HEK293 (cell line): Measurements from ENCODE around the gene NOL9.

Experiments used
- CTCF ChIA-PET: fragments of 350-600 bp; formaldehyde crosslinking; extraction: SDS; loops from one replicate; lab custom pipeline; 2021; ENCODE audit warnings: antibody characterized with exemption; lab: Yijun Ruan, JAX
- POLR2A ChIA-PET: fragments of 300-600 bp; formaldehyde crosslinking; extraction: SDS; loops from one replicate; lab custom pipeline; 2020; ENCODE audit warnings: antibody characterized with exemption, inconsistent platforms; lab: Yijun Ruan, JAX
- H3K27ac ChIP-seq: fragments of 200-500 bp; sonication (Bioruptor generic); 2 replicates; pipeline ENCODE4 v1.5.1; 2014; ENCODE audit warnings: low read depth, low read length, control low read depth, inconsistent platforms; ENCODE audit errors: extremely low read depth
- H3K36me3 ChIP-seq, 2 experiments: fragments of 200-500 bp in 1 of 2; sonication (Bioruptor generic) in 1 of 2; 1 replicate in 1 of 2; 2 replicates in 1 of 2; pipeline ENCODE4 v1.5.1; 2014 to 2017; ENCODE audit warnings: inconsistent platforms in 2 of 2, low read length in 2 of 2; ENCODE audit not compliant: control insufficient read depth in 2 of 2, insufficient read depth in 1 of 2
- H3K4me1 ChIP-seq: fragments of 200-500 bp; sonication (Bioruptor generic); 2 replicates; pipeline ENCODE4 v1.5.1; 2014; ENCODE audit warnings: mild to moderate bottlenecking, low read length, inconsistent platforms; ENCODE audit not compliant: control insufficient read depth, insufficient read depth
- H3K4me3 ChIP-seq: 2 replicates; pipeline ENCODE4 v1.5.1; 2011; ENCODE audit warnings: low read depth, mild to moderate bottlenecking, control low read depth, low read length, moderate library complexity
- H3K9me3 ChIP-seq: fragments of 200-500 bp; sonication (Bioruptor generic); 2 replicates; pipeline ENCODE4 v1.5.1; 2014; ENCODE audit warnings: low read depth, low read length, inconsistent platforms; ENCODE audit not compliant: control insufficient read depth, insufficient read depth
- EGR2 ChIP-seq: fragments of 450-650 bp; formaldehyde crosslinking; IDR thresholded peaks from 2 replicates; pipeline ENCODE4 v1.5.1; 2016; ENCODE audit warnings: low read depth, missing biosample characterization, missing genetic modification characterization
- HOXD13 ChIP-seq: sonication (generic); formaldehyde crosslinking; IDR thresholded peaks from 2 replicates; pipeline ENCODE4 v1.8.0; 2022; ENCODE audit warnings: missing genetic modification reagents, borderline replicate concordance
- KLF1 ChIP-seq: fragments of 450-650 bp; formaldehyde crosslinking; IDR thresholded peaks from 2 replicates; pipeline ENCODE4 v1.5.1; 2016; ENCODE audit warnings: missing biosample characterization, missing genetic modification characterization
- OVOL3 ChIP-seq: fragments of 450-650 bp; formaldehyde crosslinking; IDR thresholded peaks from 2 replicates; pipeline ENCODE4 v1.5.1; 2016; ENCODE audit warnings: missing biosample characterization, missing genetic modification characterization
- PRDM4 ChIP-seq: fragments of 450-650 bp; formaldehyde crosslinking; IDR thresholded peaks from 2 replicates; pipeline ENCODE4 v1.5.1; 2017; ENCODE audit warnings: missing biosample characterization, missing genetic modification characterization
- SP2 ChIP-seq: fragments of 450-650 bp; formaldehyde crosslinking; IDR thresholded peaks from 2 replicates; pipeline ENCODE4 v1.5.1; 2016; ENCODE audit warnings: missing biosample characterization, missing genetic modification characterization
- ZBTB11 ChIP-seq: fragments of 450-650 bp; formaldehyde crosslinking; conservative IDR thresholded peaks from 2 replicates; pipeline ENCODE4 v1.5.1; 2016; ENCODE audit warnings: low read depth, missing biosample characterization, missing genetic modification characterization
- ZFHX2 ChIP-seq: fragments of 450-650 bp; formaldehyde crosslinking; conservative IDR thresholded peaks from 2 replicates; pipeline ENCODE4 v1.5.1; 2016; ENCODE audit warnings: missing biosample characterization, missing genetic modification characterization
- ZNF132 ChIP-seq: fragments of 450-650 bp; formaldehyde crosslinking; IDR thresholded peaks from 2 replicates; pipeline ENCODE4 v1.5.1; 2017; ENCODE audit warnings: missing biosample characterization, missing genetic modification characterization, borderline replicate concordance
- ZNF138 ChIP-seq: fragments of 450-650 bp; formaldehyde crosslinking; IDR thresholded peaks from 2 replicates; pipeline ENCODE4 v1.5.1; 2016; ENCODE audit warnings: missing biosample characterization, missing genetic modification characterization, borderline replicate concordance
- ZNF140 ChIP-seq: fragments of 450-650 bp; formaldehyde crosslinking; IDR thresholded peaks from 2 replicates; pipeline ENCODE4 v1.5.1; 2016; ENCODE audit warnings: missing biosample characterization, missing genetic modification characterization
- ZNF157 ChIP-seq: fragments of 450-650 bp; formaldehyde crosslinking; IDR thresholded peaks from 2 replicates; pipeline ENCODE4 v1.5.1; 2016; ENCODE audit warnings: missing biosample characterization, missing genetic modification characterization
- ZNF202 ChIP-seq: fragments of 450-650 bp; formaldehyde crosslinking; IDR thresholded peaks from 2 replicates; pipeline ENCODE4 v1.5.1; 2016; ENCODE audit warnings: missing biosample characterization, missing genetic modification characterization, borderline replicate concordance
- ZNF23 ChIP-seq: fragments of 450-650 bp; formaldehyde crosslinking; IDR thresholded peaks from 2 replicates; pipeline ENCODE4 v1.5.1; 2016; ENCODE audit warnings: missing biosample characterization, missing genetic modification characterization, borderline replicate concordance
- ZNF239 ChIP-seq: fragments of 450-650 bp; formaldehyde crosslinking; IDR thresholded peaks from 2 replicates; pipeline ENCODE4 v1.5.1; 2016; ENCODE audit warnings: missing biosample characterization, missing genetic modification characterization
- ZNF302 ChIP-seq: fragments of 450-650 bp; formaldehyde crosslinking; IDR thresholded peaks from 2 replicates; pipeline ENCODE4 v1.5.1; 2016; ENCODE audit warnings: missing biosample characterization, missing genetic modification characterization, low read depth
- ZNF423 ChIP-seq: fragments of 450-650 bp; formaldehyde crosslinking; IDR thresholded peaks from 2 replicates; pipeline ENCODE4 v1.5.1; 2016; ENCODE audit warnings: missing biosample characterization, missing genetic modification characterization
- ZNF514 ChIP-seq: fragments of 450-650 bp; formaldehyde crosslinking; IDR thresholded peaks from 2 replicates; pipeline ENCODE4 v1.5.1; 2016; ENCODE audit warnings: missing biosample characterization, missing genetic modification characterization
- ZNF776 ChIP-seq: fragments of 450-650 bp; formaldehyde crosslinking; IDR thresholded peaks from 2 replicates; pipeline ENCODE4 v1.5.0; 2017; ENCODE audit warnings: missing biosample characterization, missing genetic modification characterization, borderline replicate concordance
- TF ChIP-seq, protein P1 (sequence below): IDR thresholded peaks from 2 replicates; pipeline ENCODE4 v1.6.1; 2011; ENCODE audit warnings: mild to moderate bottlenecking, low read depth, low read length, borderline replicate concordance
- TF ChIP-seq, protein P2 (sequence below): fragments of 450-650 bp; formaldehyde crosslinking; IDR thresholded peaks from 2 replicates; pipeline ENCODE4 v1.5.1; 2016; ENCODE audit warnings: missing biosample characterization, missing genetic modification characterization, borderline replicate concordance
- TF ChIP-seq, protein P3 (sequence below): fragments of 450-650 bp; formaldehyde crosslinking; IDR thresholded peaks from 2 replicates; pipeline ENCODE4 v1.5.1; 2016; ENCODE audit warnings: missing biosample characterization, missing genetic modification characterization

The NOL9 gene

GRCh38 chr1:6502000-6502891 is 52.1 kb downstream of the NOL9 start:
- H3K4me1 ChIP-seq, result no peaks in the 10 kb centered on the region
- H3K4me3 ChIP-seq, result no peak overlapping the region
- CTCF ChIA-PET, result interaction anchor here (0.7 to 1.6 kb wide), 3 partner anchors 12 to 30 kb away, joined by 3 to 13 read pairs (median 5); no protein-coding TSS in a partner anchor
- H3K36me3 ChIP-seq, result no peaks in the 10 kb centered on the region
- no peak overlapping the region for H3K27ac ChIP-seq
- no peaks in the 10 kb centered on the region for H3K9me3 ChIP-seq
- POLR2A ChIA-PET, result no interaction called here
- TF ChIP-seq ZNF423 (tag by site-specific recombination) (no peak), ZNF138 (no peak), KLF1 (tag by site-specific recombination) (peak; percentile 13; the same call in 1 of the 2 replicates), EGR2 (tag by site-specific recombination) (peak; percentile 85), ZNF202 (tag by site-specific recombination) (no peak), PRDM4 (tag by site-specific recombination) (0 out of 2 replicates have a peak, but pooled peaks have one; percentile 32), ZNF157 (tag by site-specific recombination) (no peak), ZNF302 (tag by site-specific recombination) (no peak), ZBTB11 (tag by site-specific recombination) (no peak), ZNF776 (tag by site-specific recombination) (no peak), ZNF140 (no peak), HOXD13 (CRISPR knock-in tag) (no peak), ZNF132 (no peak), ZNF514 (tag by site-specific recombination) (no peak), ZNF23 (tag by site-specific recombination) (no peak), SP2 (tag by site-specific recombination) (0 out of 2 replicates have a peak, but pooled peaks have one; percentile 9), ZNF239 (tag by site-specific recombination) (no peak), ZFHX2 (tag by site-specific recombination) (peak; percentile 80), OVOL3 (tag by site-specific recombination) (no peak)
- TF ChIP-seq, protein P1, sequence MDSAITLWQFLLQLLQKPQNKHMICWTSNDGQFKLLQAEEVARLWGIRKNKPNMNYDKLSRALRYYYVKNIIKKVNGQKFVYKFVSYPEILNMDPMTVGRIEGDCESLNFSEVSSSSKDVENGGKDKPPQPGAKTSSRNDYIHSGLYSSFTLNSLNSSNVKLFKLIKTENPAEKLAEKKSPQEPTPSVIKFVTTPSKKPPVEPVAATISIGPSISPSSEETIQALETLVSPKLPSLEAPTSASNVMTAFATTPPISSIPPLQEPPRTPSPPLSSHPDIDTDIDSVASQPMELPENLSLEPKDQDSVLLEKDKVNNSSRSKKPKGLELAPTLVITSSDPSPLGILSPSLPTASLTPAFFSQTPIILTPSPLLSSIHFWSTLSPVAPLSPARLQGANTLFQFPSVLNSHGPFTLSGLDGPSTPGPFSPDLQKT, result no peak
- TF ChIP-seq, protein P2, sequence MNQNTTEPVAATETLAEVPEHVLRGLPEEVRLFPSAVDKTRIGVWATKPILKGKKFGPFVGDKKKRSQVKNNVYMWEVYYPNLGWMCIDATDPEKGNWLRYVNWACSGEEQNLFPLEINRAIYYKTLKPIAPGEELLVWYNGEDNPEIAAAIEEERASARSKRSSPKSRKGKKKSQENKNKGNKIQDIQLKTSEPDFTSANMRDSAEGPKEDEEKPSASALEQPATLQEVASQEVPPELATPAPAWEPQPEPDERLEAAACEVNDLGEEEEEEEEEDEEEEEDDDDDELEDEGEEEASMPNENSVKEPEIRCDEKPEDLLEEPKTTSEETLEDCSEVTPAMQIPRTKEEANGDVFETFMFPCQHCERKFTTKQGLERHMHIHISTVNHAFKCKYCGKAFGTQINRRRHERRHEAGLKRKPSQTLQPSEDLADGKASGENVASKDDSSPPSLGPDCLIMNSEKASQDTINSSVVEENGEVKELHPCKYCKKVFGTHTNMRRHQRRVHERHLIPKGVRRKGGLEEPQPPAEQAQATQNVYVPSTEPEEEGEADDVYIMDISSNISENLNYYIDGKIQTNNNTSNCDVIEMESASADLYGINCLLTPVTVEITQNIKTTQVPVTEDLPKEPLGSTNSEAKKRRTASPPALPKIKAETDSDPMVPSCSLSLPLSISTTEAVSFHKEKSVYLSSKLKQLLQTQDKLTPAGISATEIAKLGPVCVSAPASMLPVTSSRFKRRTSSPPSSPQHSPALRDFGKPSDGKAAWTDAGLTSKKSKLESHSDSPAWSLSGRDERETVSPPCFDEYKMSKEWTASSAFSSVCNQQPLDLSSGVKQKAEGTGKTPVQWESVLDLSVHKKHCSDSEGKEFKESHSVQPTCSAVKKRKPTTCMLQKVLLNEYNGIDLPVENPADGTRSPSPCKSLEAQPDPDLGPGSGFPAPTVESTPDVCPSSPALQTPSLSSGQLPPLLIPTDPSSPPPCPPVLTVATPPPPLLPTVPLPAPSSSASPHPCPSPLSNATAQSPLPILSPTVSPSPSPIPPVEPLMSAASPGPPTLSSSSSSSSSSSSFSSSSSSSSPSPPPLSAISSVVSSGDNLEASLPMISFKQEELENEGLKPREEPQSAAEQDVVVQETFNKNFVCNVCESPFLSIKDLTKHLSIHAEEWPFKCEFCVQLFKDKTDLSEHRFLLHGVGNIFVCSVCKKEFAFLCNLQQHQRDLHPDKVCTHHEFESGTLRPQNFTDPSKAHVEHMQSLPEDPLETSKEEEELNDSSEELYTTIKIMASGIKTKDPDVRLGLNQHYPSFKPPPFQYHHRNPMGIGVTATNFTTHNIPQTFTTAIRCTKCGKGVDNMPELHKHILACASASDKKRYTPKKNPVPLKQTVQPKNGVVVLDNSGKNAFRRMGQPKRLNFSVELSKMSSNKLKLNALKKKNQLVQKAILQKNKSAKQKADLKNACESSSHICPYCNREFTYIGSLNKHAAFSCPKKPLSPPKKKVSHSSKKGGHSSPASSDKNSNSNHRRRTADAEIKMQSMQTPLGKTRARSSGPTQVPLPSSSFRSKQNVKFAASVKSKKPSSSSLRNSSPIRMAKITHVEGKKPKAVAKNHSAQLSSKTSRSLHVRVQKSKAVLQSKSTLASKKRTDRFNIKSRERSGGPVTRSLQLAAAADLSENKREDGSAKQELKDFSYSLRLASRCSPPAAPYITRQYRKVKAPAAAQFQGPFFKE (tag by site-specific recombination), result no peak
- TF ChIP-seq, protein P3, sequence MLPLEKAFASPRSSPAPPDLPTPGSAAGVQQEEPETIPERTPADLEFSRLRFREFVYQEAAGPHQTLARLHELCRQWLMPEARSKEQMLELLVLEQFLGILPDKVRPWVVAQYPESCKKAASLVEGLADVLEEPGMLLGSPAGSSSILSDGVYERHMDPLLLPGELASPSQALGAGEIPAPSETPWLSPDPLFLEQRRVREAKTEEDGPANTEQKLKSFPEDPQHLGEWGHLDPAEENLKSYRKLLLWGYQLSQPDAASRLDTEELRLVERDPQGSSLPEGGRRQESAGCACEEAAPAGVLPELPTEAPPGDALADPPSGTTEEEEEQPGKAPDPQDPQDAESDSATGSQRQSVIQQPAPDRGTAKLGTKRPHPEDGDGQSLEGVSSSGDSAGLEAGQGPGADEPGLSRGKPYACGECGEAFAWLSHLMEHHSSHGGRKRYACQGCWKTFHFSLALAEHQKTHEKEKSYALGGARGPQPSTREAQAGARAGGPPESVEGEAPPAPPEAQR, result no peak
